T-cell (primary cell): ENCODE results near the gene YWHAQ. TPM values are rescaled to one million over a fixed set of nuclear protein-coding genes. Genes with fewer than 3 reads are reported as not detected.
A peak's percentile ranks its signal among the peaks of the same experiment; 100 is the strongest.
"Not testable (repeated sequence)": the region's sequence is repeated elsewhere in the genome, so short reads cannot be mapped to it uniquely, and the experiment has no call there.

Experiments
- ATAC-seq, 4 experiments: fragments of 200-7000 bp in 3 of 4; fragments of 150-1000 bp in 1 of 4; cut with Tn5 transposase; replicated peaks in 1 of 4; 1 replicate in 3 of 4; 2 replicates in 1 of 4; pipeline ENCODE4 v1.10.0; 2021; ENCODE audit warnings: moderate library complexity in 3 of 4, mild to moderate bottlenecking in 2 of 4, moderate number of reproducible peaks in 1 of 4
- CTCF ChIA-PET, 2 donors: fragments of 300-600 bp; sonication (Branson Sonifier 250); formaldehyde crosslinking; loops; one replicate each; lab custom pipeline; 2022; ENCODE audit warnings: antibody characterized with exemption in 2 of 2; lab: Charles Lee
- POLR2A ChIA-PET, 2 donors: fragments of 300-600 bp; sonication (Branson Sonifier 250); formaldehyde crosslinking; loops; one replicate each; lab custom pipeline; 2022; ENCODE audit warnings: antibody characterized with exemption in 2 of 2; lab: Charles Lee
- DNase-seq, 35 experiments: peaks; one replicate each; pipeline versions ENCODE4 v3.0.0 to v3.0.0-alpha.2; 2013 to 2023
- H3K27ac ChIP-seq: one replicate; pipeline ENCODE4 v1.5.1; 2013; ENCODE audit warnings: low read length
- H3K27me3 ChIP-seq, 2 experiments: replicated peaks in 1 of 2; 1 replicate in 1 of 2; 2 replicates in 1 of 2; pipeline versions ENCODE4 v1.6.1 to v1.7.0; 2013; ENCODE audit warnings: low read length in 1 of 2, mixed read lengths in 1 of 2; ENCODE audit not compliant: control insufficient read depth in 2 of 2, insufficient read depth in 2 of 2; ENCODE audit errors: extremely low read depth in 1 of 2
- H3K36me3 ChIP-seq, 2 donors: 1 replicate in 1 of 2; 2 replicates in 1 of 2; pipeline versions ENCODE4 v1.6.1 to v1.7.0; 2013; ENCODE audit warnings: low read length in 1 of 2; ENCODE audit not compliant: control insufficient read depth in 2 of 2, insufficient read depth in 1 of 2; ENCODE audit errors: extremely low read depth in 1 of 2
- H3K4me1 ChIP-seq, 2 experiments: 1 replicate in 1 of 2; 2 replicates in 1 of 2; pipeline versions ENCODE4 v1.6.1 to v1.7.0; 2013; ENCODE audit warnings: low read length in 2 of 2, mixed read lengths in 1 of 2; ENCODE audit not compliant: insufficient read depth in 2 of 2, control insufficient read depth in 1 of 2; ENCODE audit errors: extremely low read depth in 1 of 2
- H3K4me3 ChIP-seq, 2 donors: 1 replicate in 1 of 2; 2 replicates in 1 of 2; pipeline versions ENCODE4 v1.5.1 to v1.7.0; 2013; ENCODE audit warnings: mild to moderate bottlenecking in 2 of 2, low read length in 1 of 2, moderate library complexity in 1 of 2; ENCODE audit not compliant: control insufficient read depth in 1 of 2; ENCODE audit errors: extremely low read depth in 1 of 2
- H3K9me3 ChIP-seq: 2 replicates; pipeline ENCODE4 v1.7.0; 2013
- H3K27ac Mint-ChIP-seq, 2 donors: one replicate each; pipeline ENCODE4 v1.8.0; 2020 to 2021; ENCODE audit warnings: mild to moderate bottlenecking in 2 of 2, mixed read lengths in 2 of 2
- H3K27me3 Mint-ChIP-seq, 2 donors: one replicate each; pipeline ENCODE4 v1.8.0; 2021 to 2022; ENCODE audit warnings: mixed read lengths in 2 of 2
- H3K36me3 Mint-ChIP-seq: one replicate; pipeline ENCODE4 v1.8.0; 2021; ENCODE audit warnings: mixed read lengths
- H3K4me1 Mint-ChIP-seq, 3 donors: one replicate each; pipeline ENCODE4 v1.8.0; 2020 to 2022; ENCODE audit warnings: mixed read lengths in 3 of 3, mild to moderate bottlenecking in 1 of 3
- H3K4me3 Mint-ChIP-seq, 3 donors: one replicate each; pipeline ENCODE4 v1.8.0; 2020 to 2022; ENCODE audit warnings: mild to moderate bottlenecking in 3 of 3, mixed read lengths in 3 of 3, moderate library complexity in 3 of 3
- H3K9me3 Mint-ChIP-seq, 3 donors: one replicate each; pipeline ENCODE4 v1.8.0; 2020 to 2022; ENCODE audit warnings: mixed read lengths in 3 of 3
- whole genome bisulfite sequencing: methylation state at CpG from one replicate; pipeline ENCODE4 v1.1.5; 2013; ENCODE audit warnings: missing lambda C conversion rate; ENCODE audit not compliant: insufficient coverage; 5-methylcytosine and 5-hydroxymethylcytosine counted together
- total RNA-seq, 35 experiments: library from RNA in 6 of 35; stranded (reverse) in 6 of 35; fragments of 120-200 nt in 1 of 35; gene quantifications; one replicate each; pipeline versions ENCODE4 v1.2.1 to v1.2.4 and lab custom pipeline; 2013 to 2026

Gene YWHAQ
- total RNA-seq, 5 donors from 2014 or later (not counting 1 experiment from before 2014, with no cell fraction given) = 104 to 141 (median 139) TPM

GRCh38 chr2:9621655-9622054 is 9.1 kb downstream of the YWHAQ start:
- not testable (repeated sequence) for H3K27me3 ChIP-seq, DNase-seq, ATAC-seq, H3K27ac ChIP-seq, H3K27me3 Mint-ChIP-seq, H3K9me3 Mint-ChIP-seq, H3K36me3 ChIP-seq, H3K27ac Mint-ChIP-seq, H3K4me3 Mint-ChIP-seq, H3K9me3 ChIP-seq, H3K4me3 ChIP-seq
- CTCF ChIA-PET = interaction anchor here in 1 of 2 donors (0.9 kb wide), 1 partner anchor 26 kb away, joined by 3 read pairs; no protein-coding TSS in a partner anchor
- peaks cover 79 to 88% (median 86%) of the 10 kb centered on the region in 3 donors for H3K4me1 Mint-ChIP-seq
- peaks cover 47% of the 10 kb centered on the region for H3K36me3 Mint-ChIP-seq
- POLR2A ChIA-PET = interaction anchor here in 1 of 2 donors (5.8 kb wide), 1 partner anchor 8 kb away, joined by 52 read pairs; the partner anchor contains the start of gene YWHAQ
- WGBS = no CpG with 5 or more reads among the region's 6 CpGs
- H3K4me1 ChIP-seq = peaks cover 9 to 19% of the 10 kb centered on the region in 2 experiments

GRCh38 chr2:9618410-9618809 is 12.4 kb downstream of the YWHAQ start:
- H3K9me3 Mint-ChIP-seq = no peaks in the 10 kb centered on the region
- no CpG with 5 or more reads among the region's 4 CpGs for WGBS

DNA sequence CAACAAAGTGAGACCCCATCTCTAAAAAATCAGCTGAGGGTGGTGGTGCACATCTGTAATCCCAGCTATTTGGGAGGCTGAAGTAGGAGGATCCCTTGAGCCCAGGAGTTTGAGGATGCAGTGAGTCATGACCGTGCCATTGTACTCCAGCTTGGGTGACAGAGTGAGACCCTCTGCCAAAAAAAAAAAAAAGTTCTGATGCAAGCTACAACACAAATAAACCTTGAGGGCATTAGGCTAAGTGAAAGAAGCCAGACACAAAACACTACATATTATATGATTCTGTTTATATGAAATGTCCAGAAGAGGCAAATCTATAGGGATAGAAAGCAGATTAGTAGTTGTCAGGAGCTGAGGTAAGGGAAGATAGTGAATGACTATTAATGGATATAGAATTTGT is 13.0 kb downstream of the YWHAQ start:
- Histone ChIP-seq H3K36me3 (no peaks in the 10 kb centered on the region), H3K27ac (peak overlapping the region; percentile 50), H3K4me1 (peaks cover 9% of the 10 kb centered on the region in 2 experiments), H3K9me3 (no peaks in the 10 kb centered on the region), H3K27me3 (no peaks in the 10 kb centered on the region), H3K4me3 (no peak overlapping the region)
- Mint-ChIP-seq H3K27ac (peak overlapping the region; percentile 64 to 69), H3K9me3 (no peaks in the 10 kb centered on the region), H3K27me3 (no peaks in the 10 kb centered on the region), H3K36me3 (peaks cover 39% of the 10 kb centered on the region), H3K4me3 (peak overlapping the region in 2 of 3 donors; percentile 4 to 30), H3K4me1 (peaks cover 88 to 94% (median 93%) of the 10 kb centered on the region in 3 donors)
- DNase-seq (no peak), ATAC-seq (no peak)
- CTCF ChIA-PET = interaction anchor here (0.7 to 2.7 kb wide), 4 partner anchors 10 to 85 kb away, joined by 3 to 12 read pairs (median 4); no protein-coding TSS in a partner anchor
- no CpG with 5 or more reads among the region's 1 CpG for WGBS
- POLR2A ChIA-PET = interaction anchor here (0.6 to 5.8 kb wide), 6 partner anchors 8 to 614 kb away, joined by 3 to 52 read pairs (median 4); partner anchors contain the start of genes MBOAT2 (in 1 of the 2) and YWHAQ (in 1 of the 2)

More at GRCh38 chr2:9618410-9618809, 12.4 kb downstream of the YWHAQ start:
- no peak overlapping the region for H3K4me3 ChIP-seq
- H3K27ac Mint-ChIP-seq = peak overlapping the region; percentile 87 to 89
- ATAC-seq (peak; percentile 86 to 91 (median 90)), DNase-seq (peak in 27 of 35 experiments; percentile 12 to 62 (median 31))
- peak overlapping the region; percentile 50 for H3K27ac ChIP-seq
- CTCF ChIA-PET = interaction anchor here (0.7 to 2.7 kb wide), 4 partner anchors 10 to 85 kb away, joined by 3 to 12 read pairs (median 4); no protein-coding TSS in a partner anchor
- POLR2A ChIA-PET = interaction anchor here (0.6 to 5.8 kb wide), 4 partner anchors 9 to 615 kb away, joined by 3 to 52 read pairs (median 5); partner anchors contain the start of genes MBOAT2 (in 1 of the 2) and YWHAQ (in 1 of the 2)
- peak overlapping the region; percentile 30 to 72 (median 65) for H3K4me3 Mint-ChIP-seq
- no peaks in the 10 kb centered on the region for H3K27me3 Mint-ChIP-seq
- H3K9me3 ChIP-seq = no peaks in the 10 kb centered on the region
- no peaks in the 10 kb centered on the region for H3K36me3 ChIP-seq
- peaks cover 86 to 94% (median 93%) of the 10 kb centered on the region in 3 donors for H3K4me1 Mint-ChIP-seq
- peaks cover 9% of the 10 kb centered on the region in 2 experiments for H3K4me1 ChIP-seq
- H3K36me3 Mint-ChIP-seq = peaks cover 42% of the 10 kb centered on the region
- H3K27me3 ChIP-seq = no peaks in the 10 kb centered on the region

- WGBS = no CpG with 5 or more reads among the region's 5 CpGs
- peaks cover 89 to 94% (median 93%) of the 10 kb centered on the region in 3 donors for H3K4me1 Mint-ChIP-seq
- POLR2A ChIA-PET = interaction anchor here in 1 of 2 donors (0.9 to 5.8 kb wide), 3 partner anchors 9 to 102 kb away, joined by 4 to 52 read pairs (median 5); partner anchors contain the start of gene YWHAQ
Observed at GRCh38 chr2:9617296-9617695, 13.5 kb downstream of the YWHAQ start.

DNA sequence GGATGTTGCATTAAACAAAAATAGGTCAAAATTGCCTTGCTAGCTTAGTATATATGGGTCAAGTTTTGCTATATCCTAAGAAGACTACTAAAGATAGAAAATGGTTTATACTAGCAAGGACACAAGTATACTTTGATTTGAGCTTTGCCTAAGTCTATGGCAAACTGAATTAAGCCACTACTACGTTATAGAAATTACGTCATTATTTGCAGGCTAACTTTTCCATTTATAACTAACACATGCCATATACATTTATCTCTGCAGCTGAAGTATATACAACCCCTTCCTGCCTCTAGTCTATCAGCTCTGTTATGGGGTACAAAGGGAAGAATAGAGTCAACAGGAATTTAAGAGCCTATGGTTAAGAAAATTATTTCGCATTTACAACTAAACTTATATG is 16.2 kb downstream of the YWHAQ start:
- CTCF ChIA-PET = interaction anchor here in 1 of 2 donors (0.7 kb wide), 1 partner anchor 18 kb away, joined by 3 read pairs; no protein-coding TSS in a partner anchor
- POLR2A ChIA-PET = interaction anchor here in 1 of 2 donors (1.1 kb wide), 1 partner anchor 16 kb away, joined by 4 read pairs; the partner anchor contains the start of gene YWHAQ
- H3K36me3 ChIP-seq = peaks cover 0 to 7% of the 10 kb centered on the region in 2 donors
- H3K27me3 ChIP-seq = no peaks in the 10 kb centered on the region
- DNase-seq = no peak
- no peaks in the 10 kb centered on the region for H3K9me3 ChIP-seq
- peaks cover 7 to 13% of the 10 kb centered on the region in 2 experiments for H3K4me1 ChIP-seq
- Mint-ChIP-seq H3K36me3 (peaks cover 39% of the 10 kb centered on the region), H3K4me3 (no peak overlapping the region), H3K4me1 (peaks cover 91 to 95% (median 94%) of the 10 kb centered on the region in 3 donors), H3K9me3 (no peaks in the 10 kb centered on the region), H3K27me3 (no peaks in the 10 kb centered on the region), H3K27ac (no peak overlapping the region)
- no CpG with 5 or more reads among the region's 3 CpGs for WGBS
- ATAC-seq = no peak
- no peak overlapping the region for H3K4me3 ChIP-seq
- no peak overlapping the region for H3K27ac ChIP-seq

More at GRCh38 chr2:9617296-9617695, 13.5 kb downstream of the YWHAQ start:
- Histone ChIP-seq H3K4me1 (peaks cover 9% of the 10 kb centered on the region in 2 experiments), H3K27ac (no peak overlapping the region), H3K27me3 (no peaks in the 10 kb centered on the region), H3K9me3 (no peaks in the 10 kb centered on the region), H3K4me3 (no peak overlapping the region), H3K36me3 (peaks cover 0 to 4% of the 10 kb centered on the region in 2 donors)
- no peak for ATAC-seq
- Mint-ChIP-seq H3K9me3 (no peaks in the 10 kb centered on the region), H3K27ac (peak overlapping the region; percentile 64 to 69), H3K36me3 (peaks cover 40% of the 10 kb centered on the region), H3K27me3 (no peaks in the 10 kb centered on the region), H3K4me3 (peak overlapping the region in 1 of 3 donors; percentile 30)
- CTCF ChIA-PET = interaction anchor here (1.1 to 2.7 kb wide), 3 partner anchors 9 to 86 kb away, joined by 3 to 12 read pairs (median 6); no protein-coding TSS in a partner anchor
- DNase-seq = no peak

DNA sequence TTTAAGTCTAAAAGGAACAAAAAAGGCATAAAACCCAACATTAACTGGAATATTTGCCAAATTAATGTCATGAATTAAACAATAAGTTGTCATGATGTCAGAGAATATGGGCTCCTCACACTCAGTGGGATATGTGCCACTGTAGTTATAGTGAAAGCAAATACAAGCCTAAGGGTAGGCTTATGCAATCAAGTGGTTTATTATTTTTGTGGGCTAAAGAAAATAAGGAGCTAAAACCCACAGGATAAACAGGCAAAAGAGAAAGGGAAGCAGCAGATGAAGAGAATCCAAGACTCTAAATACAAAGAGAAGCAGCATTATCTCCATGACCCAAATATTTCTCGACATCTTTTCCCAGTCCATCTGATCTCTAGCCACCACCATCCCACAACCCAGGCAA is 17.5 kb downstream of the YWHAQ start:
- Histone ChIP-seq H3K4me3 (no peak overlapping the region), H3K4me1 (peaks cover 4 to 15% of the 10 kb centered on the region in 2 experiments), H3K9me3 (no peaks in the 10 kb centered on the region), H3K27ac (no peak overlapping the region), H3K27me3 (no peaks in the 10 kb centered on the region), H3K36me3 (peaks cover 0 to 7% of the 10 kb centered on the region in 2 donors)
- DNase-seq = no peak
- H3K27ac Mint-ChIP-seq = no peak overlapping the region
- ATAC-seq = no peak
- no peak overlapping the region for H3K4me3 Mint-ChIP-seq
- peaks cover 90 to 97% (median 93%) of the 10 kb centered on the region in 3 donors for H3K4me1 Mint-ChIP-seq
- CTCF ChIA-PET = no interaction called here
- H3K27me3 Mint-ChIP-seq = no peaks in the 10 kb centered on the region
- POLR2A ChIA-PET = interaction anchor here in 1 of 2 donors (0.6 to 1.0 kb wide), 2 partner anchors 16 to 18 kb away, joined by 3 read pairs; partner anchors contain the start of gene YWHAQ
- H3K36me3 Mint-ChIP-seq = peaks cover 39% of the 10 kb centered on the region
- no CpG with 5 or more reads among the region's 1 CpG for WGBS
- no peaks in the 10 kb centered on the region for H3K9me3 Mint-ChIP-seq
